HCT116 (cell line): ENCODE data around the gene IFI44. TPM values are rescaled to one million over a fixed set of nuclear protein-coding genes. Genes with fewer than 3 reads are reported as not detected.

Experiments
- ATAC-seq: fragments of 200-7000 bp; cut with Tn5 transposase; 2 replicates; pipeline ENCODE4 v1.9.1; 2020; ENCODE audit warnings: mild to moderate bottlenecking, moderate library complexity
- BruUV-seq: library from RNA; stranded (reverse); fragments of 400-500 nt; replicated peaks from 2 replicates; lab custom pipeline; 2021; lab: Mats Ljungman, UMichigan
- CTCF ChIA-PET: fragments of 300-600 bp; sonication (Branson Sonifier 250); formaldehyde crosslinking; loops from one replicate; lab custom pipeline; 2021; ENCODE audit warnings: antibody characterized with exemption; lab: Charles Lee
- POLR2A ChIA-PET: fragments of 300-600, 350-600 bp; sonication (Branson Sonifier 250); formaldehyde crosslinking; loops from one replicate; lab custom pipeline; 2021; ENCODE audit warnings: antibody characterized with exemption; lab: Charles Lee
- RAD21 ChIA-PET, 2 experiments: fragments of 300-600 bp; sonication (Branson Sonifier 250); formaldehyde crosslinking; loops; one replicate each; lab custom pipeline; 2023; ENCODE audit warnings: low total read pairs in 2 of 2; ENCODE audit not compliant: uncharacterized antibody in 2 of 2, unreplicated experiment in 2 of 2, low non-redundant PET in 1 of 2; lab: Charles Lee
- DNase-seq: peaks from one replicate; pipeline ENCODE4 v3.0.0-alpha.2; 2010; ENCODE audit warnings: low read depth, low spot score
- H2AFZ ChIP-seq: fragments of 200-600 bp; shearing (Covaris generic), sonication (generic); 2 replicates; pipeline ENCODE4 v1.6.1; 2017; ENCODE audit warnings: low read depth, mixed run types, mixed read lengths, antibody characterized with exemption, low read length; ENCODE audit not compliant: poor library complexity, severe bottlenecking
- H3K27ac ChIP-seq: 2 replicates; pipeline ENCODE4 v1.5.1; 2012; ENCODE audit warnings: low read depth, low read length
- H3K27me3 ChIP-seq: fragments of 200-600 bp; sonication (generic); 2 replicates; pipeline ENCODE4 v1.6.1; 2016; ENCODE audit warnings: mixed run types, low read length, mixed read lengths; ENCODE audit not compliant: insufficient read depth
- H3K36me3 ChIP-seq, 2 experiments: fragments of 200-500 bp in 1 of 2; fragments of 200-600 bp in 1 of 2; sonication (Bioruptor generic) in 1 of 2; sonication (generic) in 1 of 2; 2 replicates each; pipeline versions ENCODE4 v1.5.1 to v1.6.1; 2014 to 2016; ENCODE audit warnings: low read length in 2 of 2, inconsistent platforms in 1 of 2, mixed read lengths in 1 of 2, mixed run types in 1 of 2; ENCODE audit not compliant: insufficient read depth in 2 of 2, control insufficient read depth in 1 of 2
- H3K4me1 ChIP-seq, 2 experiments: fragments of 200-600 bp in 1 of 2; sonication (generic) in 1 of 2; 2 replicates each; pipeline versions ENCODE4 v1.5.1 to v1.6.1; 2012 to 2017; ENCODE audit warnings: low read length in 2 of 2, inconsistent platforms in 1 of 2, mild to moderate bottlenecking in 1 of 2, mixed read lengths in 1 of 2, mixed run types in 1 of 2, moderate library complexity in 1 of 2; ENCODE audit not compliant: insufficient read depth in 2 of 2, control insufficient read depth in 1 of 2
- H3K4me2 ChIP-seq: fragments of 200-600 bp; sonication (generic); 2 replicates; pipeline ENCODE4 v1.6.1; 2017; ENCODE audit warnings: mixed run types, low read length, mixed read lengths
- H3K4me3 ChIP-seq, 2 experiments: fragments of 200-600 bp in 1 of 2; sonication (generic) in 1 of 2; replicated peaks in 1 of 2; 2 replicates each; pipeline ENCODE4 v1.5.1; 2011 to 2016; ENCODE audit warnings: low read length in 2 of 2, control low read depth in 1 of 2, low read depth in 1 of 2, mild to moderate bottlenecking in 1 of 2, mixed read lengths in 1 of 2, mixed run types in 1 of 2
- H3K79me2 ChIP-seq: fragments of 200-600 bp; sonication (generic); 2 replicates; pipeline ENCODE4 v1.6.1; 2017; ENCODE audit warnings: mild to moderate bottlenecking, mixed run types, low read length, moderate library complexity, mixed read lengths; ENCODE audit not compliant: insufficient read depth
- H3K9ac ChIP-seq: fragments of 200-600 bp; sonication (generic); 2 replicates; pipeline ENCODE4 v1.6.1; 2016; ENCODE audit warnings: low read length, mixed read lengths
- H3K9me2 ChIP-seq: fragments of 200-600 bp; sonication (generic), shearing (Covaris generic); 2 replicates; pipeline ENCODE4 v1.6.1; 2017; ENCODE audit warnings: mixed run types, mild to moderate bottlenecking, moderate library complexity; ENCODE audit not compliant: insufficient read depth
- H3K9me3 ChIP-seq, 2 experiments: fragments of 200-500 bp in 1 of 2; fragments of 200-600 bp in 1 of 2; sonication (Bioruptor generic) in 1 of 2; sonication (generic) in 1 of 2; 2 replicates each; pipeline ENCODE4 v1.6.1; 2014 to 2017; ENCODE audit warnings: low read length in 2 of 2, mixed read lengths in 2 of 2, inconsistent platforms in 1 of 2, low read depth in 1 of 2, mild to moderate bottlenecking in 1 of 2, mixed run types in 1 of 2, moderate library complexity in 1 of 2; ENCODE audit not compliant: control insufficient read depth in 1 of 2, insufficient read depth in 1 of 2
- H4K20me1 ChIP-seq: fragments of 200-600 bp; sonication (generic), shearing (Covaris generic); 2 replicates; pipeline ENCODE4 v1.6.1; 2017; ENCODE audit warnings: mixed run types, mild to moderate bottlenecking, moderate library complexity; ENCODE audit not compliant: insufficient read depth
- CEBPB ChIP-seq: IDR thresholded peaks from 2 replicates; pipeline ENCODE4 v1.6.1; 2012; ENCODE audit warnings: low read depth
- CTCF ChIP-seq, 3 experiments: fragments of 200-600 bp in 1 of 3; sonication (generic) in 1 of 3; IDR thresholded peaks in 2 of 3; conservative IDR thresholded peaks in 1 of 3; 2 replicates each; pipeline ENCODE4 v1.5.1; 2012 to 2017; ENCODE audit warnings: low read depth in 2 of 3, low read length in 2 of 3, antibody characterized with exemption in 1 of 3, borderline replicate concordance in 1 of 3, control low read depth in 1 of 3, mild to moderate bottlenecking in 1 of 3, mixed read lengths in 1 of 3, mixed run types in 1 of 3, moderate library complexity in 1 of 3; ENCODE audit not compliant: insufficient read depth in 1 of 3
- EZH2 ChIP-seq: fragments of 200-600 bp; sonication (generic); IDR thresholded peaks from 2 replicates; pipeline ENCODE4 v1.6.1; 2017; ENCODE audit warnings: antibody characterized with exemption, mixed run types
- RAD21 ChIP-seq: IDR thresholded peaks from 2 replicates; pipeline ENCODE4 v1.6.1; 2012; ENCODE audit warnings: low read depth, mild to moderate bottlenecking
- SP1 ChIP-seq: IDR thresholded peaks from 2 replicates; pipeline ENCODE4 v1.6.1; 2012; ENCODE audit warnings: low read depth
- intact Hi-C: fragments of 100-400 bp; cut with micrococcal nuclease; formaldehyde crosslinking; loops from 2 replicates; pipeline ENCODE4 v1.10.0; 2022
- total RNA-seq: library from RNA; stranded (reverse); gene quantifications from one replicate; pipeline ENCODE4 v1.2.1, GENCODE V29; 2021; ENCODE audit not compliant: unreplicated experiment
- TF ChIP-seq, protein P1 (sequence below): IDR thresholded peaks from 2 replicates; pipeline ENCODE4 v1.6.1; 2012

Gene IFI44
- total RNA-seq, 1 experiment from 2014 or later, result 0.66 TPM

GRCh38 chr1:78676347-78676982, 26.8 kb downstream of the IFI44 start:
- Histone ChIP-seq H3K36me3 (no peaks in the 10 kb centered on the region), H3K27me3 (no peaks in the 10 kb centered on the region), H3K4me3 (no peak overlapping the region), H3K27ac (no peak overlapping the region), H3K4me2 (no peak overlapping the region), H3K4me1 (no peaks in the 10 kb centered on the region), H3K9ac (no peak overlapping the region), H3K79me2 (no peaks in the 10 kb centered on the region), H2AFZ (peak overlapping the region; percentile 2), H3K9me2 (no peaks in the 10 kb centered on the region), H3K9me3 (no peaks in the 10 kb centered on the region), H4K20me1 (no peaks in the 10 kb centered on the region)
- no TSS peak for BruUV-seq
- ChIA-PET CTCF (interaction anchor here (1.6 kb wide), 1 partner anchor 59 kb away, joined by 10 read pairs; no protein-coding TSS in a partner anchor), RAD21 (no interaction called here), POLR2A (no interaction called here)
- ATAC-seq (peak; percentile 63), DNase-seq (peak; percentile 40)
- peak; percentile 62 to 83 (median 72); a peak in 5 of 6 replicates for TF ChIP-seq CTCF (IDR thresholded peaks at IDR 0.05 in 2 of 3, conservative IDR thresholded peaks at IDR 0.05 in 1 of 3; ENCODE audit: borderline replicate concordance in 1 of 3, insufficient read depth in 1 of 3, low read depth in 2 of 3, low read length in 2 of 3)
- TF ChIP-seq, protein P1, sequence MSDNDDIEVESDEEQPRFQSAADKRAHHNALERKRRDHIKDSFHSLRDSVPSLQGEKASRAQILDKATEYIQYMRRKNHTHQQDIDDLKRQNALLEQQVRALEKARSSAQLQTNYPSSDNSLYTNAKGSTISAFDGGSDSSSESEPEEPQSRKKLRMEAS, result no peak
- TF ChIP-seq SP1, result no peak
- TF ChIP-seq RAD21, result peak; percentile 75
- intact Hi-C loops, result loop anchor here (1.0 to 5.0 kb wide), 3 partner anchors 59 to 546 kb away; no protein-coding TSS in a partner anchor

GRCh38 chr1:78676993-78677392, 27.4 kb downstream of the IFI44 start:
- Histone ChIP-seq H3K9me2 (no peaks in the 10 kb centered on the region), H3K4me3 (no peak overlapping the region), H3K36me3 (no peaks in the 10 kb centered on the region), H3K27ac (no peak overlapping the region), H3K9ac (no peak overlapping the region), H4K20me1 (no peaks in the 10 kb centered on the region), H3K9me3 (no peaks in the 10 kb centered on the region), H3K4me1 (no peaks in the 10 kb centered on the region), H3K27me3 (no peaks in the 10 kb centered on the region), H3K4me2 (no peak overlapping the region), H3K79me2 (no peaks in the 10 kb centered on the region), H2AFZ (no peak overlapping the region)
- ChIA-PET RAD21 (no interaction called here), POLR2A (no interaction called here), CTCF (no interaction called here)
- no peak for ATAC-seq
- DNase-seq, result no peak
- BruUV-seq, result no TSS peak
- TF ChIP-seq EZH2, result no peak
- TF ChIP-seq CEBPB, result no peak
- intact Hi-C loops, result loop anchor here (1.0 to 5.0 kb wide), 3 partner anchors 60 to 547 kb away; no protein-coding TSS in a partner anchor
